Lung (tissue), 12 donors: ENCODE data around the gene PARP1. TPM values are rescaled to one million over a fixed set of nuclear protein-coding genes. Genes with fewer than 3 reads are reported as not detected.

ENCODE experiments used
- ATAC-seq: fragments of 200-7000 bp; cut with Tn5 transposase; one replicate; pipeline ENCODE4 v1.9.1; 2020; ENCODE audit warnings: moderate number of reproducible peaks; ENCODE audit not compliant: insufficient read depth, low FRiP score
- DNase-seq, 3 donors: peaks; one replicate each; pipeline ENCODE4 v3.0.0-alpha.2; 2013 to 2017
- H3K27ac ChIP-seq, 2 donors: one replicate each; pipeline ENCODE4 v1.5.1; 2013; ENCODE audit warnings: mild to moderate bottlenecking in 2 of 2, moderate library complexity in 2 of 2, control low read depth in 1 of 2, inconsistent platforms in 1 of 2, low read depth in 1 of 2, low read length in 1 of 2
- H3K27me3 ChIP-seq, 3 donors: one replicate each; pipeline ENCODE4 v1.5.1; 2013; ENCODE audit warnings: low read length in 2 of 3; ENCODE audit not compliant: control insufficient read depth in 3 of 3, insufficient read depth in 3 of 3
- H3K36me3 ChIP-seq, 4 donors: one replicate each; pipeline ENCODE4 v1.5.1; 2013; ENCODE audit warnings: low read length in 4 of 4, mild to moderate bottlenecking in 1 of 4, moderate library complexity in 1 of 4; ENCODE audit not compliant: control insufficient read depth in 4 of 4, insufficient read depth in 4 of 4
- H3K4me1 ChIP-seq, 5 donors: one replicate each; pipeline ENCODE4 v1.5.1; 2013; ENCODE audit warnings: low read length in 5 of 5, mild to moderate bottlenecking in 2 of 5, moderate library complexity in 1 of 5; ENCODE audit not compliant: control insufficient read depth in 5 of 5, insufficient read depth in 5 of 5
- H3K4me3 ChIP-seq: one replicate; pipeline ENCODE4 v1.5.1; 2013; ENCODE audit warnings: mild to moderate bottlenecking, control low read depth, moderate library complexity
- H3K9ac ChIP-seq, 2 donors: one replicate each; pipeline ENCODE4 v1.5.1; 2013; ENCODE audit warnings: low read length in 2 of 2, control low read depth in 1 of 2; ENCODE audit not compliant: insufficient read depth in 1 of 2
- H3K9me3 ChIP-seq, 4 donors: one replicate each; pipeline ENCODE4 v1.5.1; 2013; ENCODE audit warnings: low read length in 3 of 4, mild to moderate bottlenecking in 1 of 4, moderate library complexity in 1 of 4; ENCODE audit not compliant: control insufficient read depth in 4 of 4, insufficient read depth in 3 of 4
- CTCF ChIP-seq: IDR thresholded peaks from 2 replicates; pipeline ENCODE4 v1.5.1; 2012; ENCODE audit warnings: mild to moderate bottlenecking; ENCODE audit errors: control extremely low read depth, extremely low read depth
- WGBS, 2 donors: extraction: QIAGEN DNeasy Blood & Tissue Kit; methylation state at CpG; one replicate each; pipeline ENCODE4 v1.1.7; 2013; 5-methylcytosine and 5-hydroxymethylcytosine counted together
- polyA plus RNA-seq, 2 donors: library from polyadenylated mRNA; stranded (reverse); fragments of 200-250 nt; gene quantifications; one replicate each; pipeline ENCODE4 v1.2.1, GENCODE V29; 2013
- total RNA-seq, 2 donors: library from RNA; depleted of rRNA in 1 of 2; stranded (reverse); fragments of >200 nt in 1 of 2; gene quantifications; one replicate each; pipeline ENCODE4 v1.2.1, GENCODE V29; 2014 to 2021
- donor health status: control.
- donor health status: control.
- donor health status: Bipolar disorder and iron deficiency.
- donor health status: healthy.
- donor health status: DM: yes; HTN: yes; CAD: no.

The PARP1 gene
- total and polyA plus RNA-seq, 4 donors = 17.2 to 76.4 (median 51.1) TPM

- DNase-seq (no peak), ATAC-seq (no peak)
- Histone ChIP-seq H3K9me3 (no peaks in the 10 kb centered on the region), H3K4me3 (no peak overlapping the region), H3K27ac (no peak overlapping the region), H3K4me1 (no peaks in the 10 kb centered on the region), H3K9ac (no peak overlapping the region), H3K27me3 (no peaks in the 10 kb centered on the region), H3K36me3 (peaks cover 58 to 76% (median 66%) of the 10 kb centered on the region in 4 donors)
- TF ChIP-seq CTCF = no peak
- WGBS, 2 donors = 96 to 97% methylated on average over 15 of the region's 15 CpGs
These were observed 26.5 kb downstream of the PARP1 start for GRCh38 chr1:226381226-226381998.

GRCh38 chr1:226378071-226378470, 29.8 kb downstream of the PARP1 start:
- no peak for TF ChIP-seq CTCF
- Histone ChIP-seq H3K27me3 (no peaks in the 10 kb centered on the region), H3K27ac (no peak overlapping the region), H3K4me1 (peaks cover 0 to 2% (median 0%) of the 10 kb centered on the region in 5 donors), H3K9me3 (no peaks in the 10 kb centered on the region), H3K9ac (no peak overlapping the region), H3K4me3 (no peak overlapping the region), H3K36me3 (peaks cover 56 to 66% (median 63%) of the 10 kb centered on the region in 4 donors)
- 71 to 73% methylated on average over 2 of the region's 2 CpGs for WGBS, 2 donors
- ATAC-seq (no peak), DNase-seq (no peak)

GRCh38 chr1:226376300-226376699, 31.6 kb downstream of the PARP1 start:
- no peak overlapping the region for H3K4me3 ChIP-seq
- WGBS, 2 donors = 91 to 92% methylated on average over 3 of the region's 3 CpGs
- H3K9me3 ChIP-seq = no peaks in the 10 kb centered on the region
- no peaks in the 10 kb centered on the region for H3K27me3 ChIP-seq
- DNase-seq (no peak), ATAC-seq (no peak)
- peaks cover 0 to 5% (median 0%) of the 10 kb centered on the region in 5 donors for H3K4me1 ChIP-seq
- H3K9ac ChIP-seq = no peak overlapping the region
- peaks cover 47 to 60% (median 55%) of the 10 kb centered on the region in 4 donors for H3K36me3 ChIP-seq
- TF ChIP-seq CTCF = no peak
- no peak overlapping the region for H3K27ac ChIP-seq
